Rectal smooth muscle tissue (tissue), 1 donor: ENCODE results near the gene SCN5A.

ENCODE experiments used
- H3K27ac ChIP-seq: one replicate; pipeline ENCODE4 v1.7.0; 2013; ENCODE audit warnings: low read depth, low read length, inconsistent platforms
- H3K27me3 ChIP-seq: one replicate; pipeline ENCODE4 v1.7.0; 2013; ENCODE audit warnings: low read length; ENCODE audit not compliant: control insufficient read depth, insufficient read depth
- H3K36me3 ChIP-seq: one replicate; pipeline ENCODE4 v1.7.0; 2013; ENCODE audit warnings: low read length; ENCODE audit not compliant: control insufficient read depth, insufficient read depth
- H3K4me1 ChIP-seq: one replicate; pipeline ENCODE4 v1.7.0; 2013; ENCODE audit warnings: low read length; ENCODE audit not compliant: control insufficient read depth, insufficient read depth
- H3K4me3 ChIP-seq: one replicate; pipeline ENCODE4 v1.7.0; 2013; ENCODE audit warnings: low read length
- H3K9ac ChIP-seq: one replicate; pipeline ENCODE4 v1.7.0; 2013; ENCODE audit warnings: low read length

Gene SCN5A

GRCh38 chr3:38632989-38633388 lies 16.5 kb downstream of the SCN5A start:
- Histone ChIP-seq H3K9ac (no peak overlapping the region), H3K4me3 (no peak overlapping the region), H3K36me3 (no peaks in the 10 kb centered on the region), H3K27ac (no peak overlapping the region), H3K27me3 (no peaks in the 10 kb centered on the region), H3K4me1 (no peaks in the 10 kb centered on the region)

DNA sequence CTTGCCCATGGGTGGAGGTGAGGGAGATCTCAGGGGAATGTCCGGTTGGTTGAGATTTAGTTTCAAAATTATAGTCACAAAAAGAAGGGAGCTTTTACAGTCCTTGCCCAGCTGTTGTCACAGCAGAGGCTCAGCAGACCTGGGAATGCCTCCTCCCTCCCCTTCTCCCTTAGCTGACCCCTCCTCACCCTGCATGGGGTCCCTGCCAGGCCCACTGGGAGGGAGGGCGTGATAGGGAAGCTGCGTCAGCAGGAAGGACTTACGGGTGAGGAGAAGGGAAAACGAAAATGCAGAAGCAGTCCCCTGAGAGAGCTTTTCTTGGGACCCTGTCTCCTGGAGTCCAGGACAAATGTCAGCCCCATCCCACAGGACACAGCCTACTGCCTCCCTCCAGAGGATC lies 18.9 kb downstream of the SCN5A start:
- Histone ChIP-seq H3K4me3 (no peak overlapping the region), H3K9ac (no peak overlapping the region), H3K27me3 (no peaks in the 10 kb centered on the region), H3K36me3 (no peaks in the 10 kb centered on the region), H3K4me1 (no peaks in the 10 kb centered on the region), H3K27ac (no peak overlapping the region)

DNA sequence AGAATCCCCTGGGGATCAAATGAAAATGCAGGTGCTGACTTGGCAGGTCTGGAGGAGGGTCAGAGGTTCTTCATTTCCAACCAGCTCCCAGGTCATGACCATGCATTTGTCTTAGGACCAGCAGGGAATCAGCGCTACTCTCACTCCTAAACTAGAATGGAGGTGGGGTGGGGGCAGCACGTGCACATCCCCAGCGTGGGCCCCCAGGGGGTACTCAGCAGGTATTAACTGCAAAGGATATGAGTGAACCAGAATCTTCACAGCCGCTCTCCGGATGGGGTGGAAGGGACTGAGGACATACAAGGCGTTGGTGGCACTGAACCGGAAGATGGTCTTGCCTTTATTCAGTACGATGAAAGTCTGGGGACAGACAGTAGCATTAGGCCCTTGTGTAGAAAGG lies 19.4 kb downstream of the SCN5A start:
- Histone ChIP-seq H3K9ac (no peak overlapping the region), H3K27ac (no peak overlapping the region), H3K4me3 (no peak overlapping the region), H3K36me3 (no peaks in the 10 kb centered on the region), H3K27me3 (no peaks in the 10 kb centered on the region), H3K4me1 (no peaks in the 10 kb centered on the region)

DNA sequence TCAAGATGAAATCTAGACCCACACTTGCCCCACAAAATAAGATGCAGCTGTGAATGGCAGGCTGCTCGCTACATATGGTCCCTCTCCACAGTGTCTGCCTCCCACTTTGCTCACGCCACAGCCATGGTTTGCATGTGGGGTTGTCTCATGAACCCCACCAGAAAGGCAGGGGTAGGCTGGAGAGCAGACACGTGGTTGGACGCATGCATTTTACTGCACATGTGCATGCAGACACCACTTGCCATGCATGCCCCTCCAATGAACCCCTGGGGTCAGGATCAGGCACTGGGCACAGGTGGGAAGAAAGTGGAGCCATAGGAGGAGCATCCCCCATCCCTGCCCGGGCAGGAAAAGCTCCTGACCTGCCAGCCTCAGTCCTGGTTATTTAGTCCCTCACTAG lies 20.7 kb downstream of the SCN5A start:
- Histone ChIP-seq H3K4me3 (no peak overlapping the region), H3K36me3 (no peaks in the 10 kb centered on the region), H3K4me1 (no peaks in the 10 kb centered on the region), H3K27me3 (no peaks in the 10 kb centered on the region), H3K9ac (no peak overlapping the region), H3K27ac (no peak overlapping the region)

- no peaks in the 10 kb centered on the region for H3K4me1 ChIP-seq
- no peak overlapping the region for H3K4me3 ChIP-seq
- H3K9ac ChIP-seq, result no peak overlapping the region
- no peaks in the 10 kb centered on the region for H3K36me3 ChIP-seq
- H3K27me3 ChIP-seq, result no peaks in the 10 kb centered on the region
- no peak overlapping the region for H3K27ac ChIP-seq
These were observed 21.5 kb downstream of the SCN5A start for GRCh38 chr3:38627956-38628355.

- Histone ChIP-seq H3K4me3 (no peak overlapping the region), H3K9ac (no peak overlapping the region), H3K4me1 (no peaks in the 10 kb centered on the region), H3K27ac (no peak overlapping the region), H3K36me3 (no peaks in the 10 kb centered on the region), H3K27me3 (no peaks in the 10 kb centered on the region)
These were observed 23.3 kb downstream of the SCN5A start for GRCh38 chr3:38626171-38626570.

DNA sequence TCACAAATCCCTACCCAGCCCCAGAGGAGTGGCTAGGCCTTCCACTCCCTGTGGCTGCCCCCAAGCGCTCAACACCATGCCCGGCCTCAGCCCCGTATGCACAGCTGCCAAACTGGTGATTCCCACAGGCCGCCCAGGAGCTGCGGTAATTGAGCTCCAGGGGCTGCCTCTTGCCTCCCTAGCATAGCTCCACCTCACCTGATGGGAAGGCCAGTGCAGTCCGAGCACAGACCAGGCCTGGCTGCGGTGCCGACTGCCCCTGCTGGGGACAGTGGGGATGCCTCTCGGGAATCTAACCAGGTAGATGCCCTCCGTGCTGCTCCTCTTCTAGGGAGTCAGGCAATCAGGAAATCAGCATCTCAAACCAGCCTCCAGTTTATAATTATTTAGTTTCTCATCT lies 25.9 kb downstream of the SCN5A start:
- Histone ChIP-seq H3K36me3 (no peaks in the 10 kb centered on the region), H3K27me3 (no peaks in the 10 kb centered on the region), H3K27ac (no peak overlapping the region), H3K9ac (no peak overlapping the region), H3K4me3 (no peak overlapping the region), H3K4me1 (no peaks in the 10 kb centered on the region)

DNA sequence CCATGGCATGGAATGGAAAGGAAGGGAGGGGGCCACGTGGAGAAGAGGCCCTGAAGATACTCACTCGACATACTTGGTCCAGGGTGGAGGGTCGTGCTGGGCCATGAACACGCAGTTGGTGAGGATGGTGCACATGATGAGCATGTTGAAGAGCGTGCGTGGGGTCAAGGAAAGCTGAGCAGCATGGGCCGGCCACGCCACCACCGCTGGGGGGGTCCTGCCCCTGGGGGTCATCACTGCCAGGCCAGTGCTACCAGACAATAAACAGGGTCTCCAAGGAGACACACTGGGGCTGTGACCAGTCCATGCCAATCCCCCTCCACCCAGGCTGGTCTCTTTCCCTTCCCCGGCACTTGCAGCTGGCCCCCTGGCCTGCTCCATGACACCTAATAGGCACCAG lies 27.2 kb downstream of the SCN5A start:
- H3K27me3 ChIP-seq, result no peaks in the 10 kb centered on the region
- no peak overlapping the region for H3K9ac ChIP-seq
- no peaks in the 10 kb centered on the region for H3K36me3 ChIP-seq
- H3K4me1 ChIP-seq, result no peaks in the 10 kb centered on the region
- no peak overlapping the region for H3K27ac ChIP-seq
- H3K4me3 ChIP-seq, result no peak overlapping the region

DNA sequence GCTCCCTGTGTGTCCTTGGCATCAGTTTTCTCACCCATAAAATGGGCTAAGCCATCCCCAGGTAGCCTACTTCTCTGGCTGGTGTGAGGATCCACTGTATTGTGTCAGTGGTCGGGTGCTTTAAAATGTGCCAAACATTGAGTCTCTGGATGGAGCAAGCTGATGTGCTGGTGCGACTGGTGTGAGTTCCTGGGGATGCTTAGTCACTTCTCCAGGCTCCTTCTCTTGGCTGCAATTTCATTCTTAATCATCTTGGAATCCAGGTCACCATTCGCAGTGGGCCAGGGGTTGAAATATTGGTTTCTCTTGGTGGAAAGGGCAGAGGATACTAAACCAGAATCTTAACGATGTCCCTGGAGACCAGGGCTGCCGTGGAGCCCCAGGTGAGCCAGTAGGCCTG lies 29.3 kb downstream of the SCN5A start:
- Histone ChIP-seq H3K9ac (no peak overlapping the region), H3K4me3 (no peak overlapping the region), H3K27ac (no peak overlapping the region), H3K4me1 (no peaks in the 10 kb centered on the region), H3K27me3 (no peaks in the 10 kb centered on the region), H3K36me3 (no peaks in the 10 kb centered on the region)

DNA sequence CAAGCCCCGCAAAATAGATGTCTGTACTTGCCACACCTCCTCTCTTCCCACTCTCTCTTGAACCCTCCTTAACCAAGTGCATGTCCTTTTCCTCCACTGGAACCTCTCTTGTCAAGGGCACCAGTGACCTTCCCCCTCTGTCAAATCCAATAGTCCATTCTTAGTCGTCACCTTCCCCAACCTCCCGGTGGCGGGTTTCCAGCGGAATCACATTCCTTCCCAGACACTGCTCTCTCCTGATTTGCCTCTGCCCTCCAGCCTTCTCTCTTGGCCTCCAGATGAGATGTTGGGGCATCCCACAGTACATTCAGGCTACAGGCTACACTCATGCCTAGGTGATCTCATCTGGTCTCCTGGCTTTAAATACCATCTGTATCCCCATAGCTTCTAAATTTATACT lies 31.1 kb downstream of the SCN5A start:
- Histone ChIP-seq H3K27ac (no peak overlapping the region), H3K4me3 (no peak overlapping the region), H3K27me3 (no peaks in the 10 kb centered on the region), H3K36me3 (no peaks in the 10 kb centered on the region), H3K4me1 (no peaks in the 10 kb centered on the region), H3K9ac (no peak overlapping the region)

DNA sequence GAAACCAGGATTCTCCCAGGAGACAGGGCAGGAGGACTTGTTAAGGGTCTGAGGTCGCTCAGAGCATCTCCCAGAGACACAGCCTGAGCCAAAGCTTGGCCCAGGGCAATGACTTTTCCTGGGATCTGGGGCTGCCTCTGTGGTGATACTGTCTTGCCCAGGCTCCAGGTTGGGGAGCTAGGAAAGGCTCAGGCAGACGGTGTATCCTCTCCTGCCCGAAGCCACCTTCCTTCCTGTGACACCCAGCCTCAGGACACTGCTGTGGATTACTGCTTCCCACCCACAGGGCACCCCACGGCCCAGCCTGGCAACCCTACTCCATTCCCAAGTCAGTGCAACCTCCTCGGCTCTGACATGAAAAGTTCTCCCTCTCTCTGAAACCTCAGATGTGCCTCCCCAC lies 31.9 kb downstream of the SCN5A start:
- Histone ChIP-seq H3K27ac (no peak overlapping the region), H3K27me3 (no peaks in the 10 kb centered on the region), H3K4me1 (no peaks in the 10 kb centered on the region), H3K9ac (no peak overlapping the region), H3K36me3 (no peaks in the 10 kb centered on the region), H3K4me3 (no peak overlapping the region)

GRCh38 chr3:38617137-38617536 lies 32.4 kb downstream of the SCN5A start:
- H3K4me3 ChIP-seq, result no peak overlapping the region
- no peaks in the 10 kb centered on the region for H3K36me3 ChIP-seq
- H3K9ac ChIP-seq, result no peak overlapping the region
- no peak overlapping the region for H3K27ac ChIP-seq
- H3K4me1 ChIP-seq, result no peaks in the 10 kb centered on the region
- no peaks in the 10 kb centered on the region for H3K27me3 ChIP-seq

GRCh38 chr3:38616658-38617057 lies 32.8 kb downstream of the SCN5A start:
- Histone ChIP-seq H3K4me1 (no peaks in the 10 kb centered on the region), H3K27ac (no peak overlapping the region), H3K27me3 (no peaks in the 10 kb centered on the region), H3K4me3 (no peak overlapping the region), H3K9ac (no peak overlapping the region), H3K36me3 (no peaks in the 10 kb centered on the region)

GRCh38 chr3:38616111-38616510 lies 33.4 kb downstream of the SCN5A start:
- Histone ChIP-seq H3K27me3 (no peaks in the 10 kb centered on the region), H3K4me1 (no peaks in the 10 kb centered on the region)

More at GRCh38 chr3:38616111-38616510, 33.4 kb downstream of the SCN5A start:
- Histone ChIP-seq H3K9ac (no peak overlapping the region), H3K4me3 (no peak overlapping the region), H3K36me3 (no peaks in the 10 kb centered on the region), H3K27ac (no peak overlapping the region)
